Upper lobe of left lung (tissue), 6 donors: ENCODE results near the gene ANKFN1. TPM values are rescaled to one million over a fixed set of nuclear protein-coding genes. Genes with fewer than 3 reads are reported as not detected.

Experiments
- ATAC-seq, 2 donors: fragments of 200-7000 bp; cut with Tn5 transposase; one replicate each; pipeline ENCODE4 v1.9.1; 2022; ENCODE audit warnings: mild to moderate bottlenecking in 2 of 2, moderate library complexity in 2 of 2; ENCODE audit not compliant: low FRiP score in 2 of 2
- DNase-seq, 2 donors: peaks; one replicate each; pipeline ENCODE4 v3.0.0-alpha.2; 2019 to 2020
- H3K27ac ChIP-seq, 4 donors: fragments of 200-600 bp; sonication (generic); one replicate each; pipeline ENCODE4 v1.5.1; 2016 to 2019
- H3K27me3 ChIP-seq, 4 donors: fragments of 200-600 bp; sonication (generic); one replicate each; pipeline ENCODE4 v1.5.1; 2017 to 2019
- H3K36me3 ChIP-seq, 4 donors: fragments of 200-600 bp; sonication (generic); one replicate each; pipeline ENCODE4 v1.5.1; 2016 to 2019
- H3K4me1 ChIP-seq, 4 donors: fragments of 200-600 bp; sonication (generic); one replicate each; pipeline ENCODE4 v1.5.1; 2018 to 2019
- H3K4me3 ChIP-seq, 4 donors: fragments of 200-600 bp; sonication (generic); one replicate each; pipeline ENCODE4 v1.5.1; 2017 to 2019; ENCODE audit warnings: mild to moderate bottlenecking in 2 of 4, moderate library complexity in 1 of 4
- H3K9me3 ChIP-seq, 4 donors: fragments of 200-600 bp; sonication (generic); one replicate each; pipeline ENCODE4 v1.5.1; 2018 to 2019
- CTCF ChIP-seq, 6 experiments: fragments of 450-650 bp in 4 of 6; fragments of 200-600 bp in 2 of 6; sonication (generic) in 2 of 6; IDR thresholded peaks; one replicate each; pipeline ENCODE4 v1.5.1; 2016 to 2019; ENCODE audit warnings: antibody characterized with exemption in 6 of 6
- EP300 ChIP-seq, 4 donors: sonication (generic); formaldehyde crosslinking; IDR thresholded peaks; one replicate each; pipeline ENCODE4 v1.5.1; 2017; ENCODE audit warnings: antibody characterized with exemption in 4 of 4, control low read depth in 2 of 4
- POLR2A ChIP-seq, 4 donors: fragments of 450-650 bp; IDR thresholded peaks; one replicate each; pipeline ENCODE4 v1.5.1; 2016 to 2017; ENCODE audit warnings: antibody characterized with exemption in 4 of 4, mild to moderate bottlenecking in 2 of 4
- POLR2AphosphoS5 ChIP-seq, 2 donors: sonication (generic); formaldehyde crosslinking; IDR thresholded peaks; one replicate each; pipeline ENCODE4 v1.5.1; 2017; ENCODE audit warnings: antibody characterized with exemption in 2 of 2
- WGBS, 2 donors: methylation state at CpG; one replicate each; pipeline ENCODE4 v1.1.5; 2017 to 2018; 5-methylcytosine and 5-hydroxymethylcytosine counted together
- total RNA-seq, 6 donors: library from RNA; depleted of rRNA in 4 of 6; stranded (reverse); fragments of >200 nt in 4 of 6; gene quantifications; one replicate each; pipeline versions ENCODE4 v1.1.0 to v1.2.1, GENCODE V29; 2016 to 2021
- donor health status: DM: no; HTN: no; CAD: no; lungs with moderate emphysema.
- donor health status: DM: no; HTN: yes; CAD: no; lungs with severe emphysema.

ANKFN1 gene
- total RNA-seq, 6 donors from 2014 or later = 0.55 to 14.4 (median 2.6) TPM

- Histone ChIP-seq H3K9me3 (no peaks in the 10 kb centered on the region), H3K4me1 (no peaks in the 10 kb centered on the region), H3K36me3 (no peaks in the 10 kb centered on the region), H3K27me3 (no peaks in the 10 kb centered on the region), H3K27ac (no peak overlapping the region), H3K4me3 (no peak overlapping the region)
- no peak for TF ChIP-seq CTCF (IDR thresholded peaks at IDR 0.05)
- no peak for TF ChIP-seq POLR2AphosphoS5 (IDR thresholded peaks at IDR 0.05)
- TF ChIP-seq POLR2A (IDR thresholded peaks at IDR 0.05) = no peak
- no peak for TF ChIP-seq EP300 (IDR thresholded peaks at IDR 0.05)
- WGBS, 2 donors = 55 to 75% methylated on average over 6 of the region's 6 CpGs
- ATAC-seq (no peak), DNase-seq (no peak)
Measured at GRCh38 chr17:56482229-56482628, 329.0 kb downstream of the ANKFN1 start.

GRCh38 chr17:56486732-56487131 lies 333.5 kb downstream of the ANKFN1 start:
- H3K4me1 ChIP-seq = no peaks in the 10 kb centered on the region
- no peak for ATAC-seq
- H3K4me3 ChIP-seq = no peak overlapping the region
- H3K27ac ChIP-seq = no peak overlapping the region
- DNase-seq = no peak
- no peaks in the 10 kb centered on the region for H3K36me3 ChIP-seq
- no peaks in the 10 kb centered on the region for H3K27me3 ChIP-seq
- no peaks in the 10 kb centered on the region for H3K9me3 ChIP-seq
- TF ChIP-seq EP300 (IDR thresholded peaks at IDR 0.05) = no peak
- no peak for TF ChIP-seq CTCF (IDR thresholded peaks at IDR 0.05)
- no peak for TF ChIP-seq POLR2AphosphoS5 (IDR thresholded peaks at IDR 0.05)
- no peak for TF ChIP-seq POLR2A (IDR thresholded peaks at IDR 0.05)

- no peaks in the 10 kb centered on the region for H3K4me1 ChIP-seq
- H3K27me3 ChIP-seq = no peaks in the 10 kb centered on the region
- no peaks in the 10 kb centered on the region for H3K9me3 ChIP-seq
- ATAC-seq (no peak), DNase-seq (no peak)
- no peak overlapping the region for H3K27ac ChIP-seq
- H3K36me3 ChIP-seq = no peaks in the 10 kb centered on the region
- H3K4me3 ChIP-seq = no peak overlapping the region
- TF ChIP-seq CTCF (IDR thresholded peaks at IDR 0.05) = no peak
- WGBS, 2 donors = 88 to 93% methylated on average over 2 of the region's 2 CpGs
Measured at GRCh38 chr17:56488800-56489199, 335.5 kb downstream of the ANKFN1 start.

GRCh38 chr17:56489980-56490379 lies 336.7 kb downstream of the ANKFN1 start:
- no peak overlapping the region for H3K27ac ChIP-seq
- WGBS, 2 donors = 51 to 57% methylated on average over 2 of the region's 2 CpGs
- H3K4me3 ChIP-seq = no peak overlapping the region
- ATAC-seq = no peak
- no peak for DNase-seq
- H3K36me3 ChIP-seq = no peaks in the 10 kb centered on the region
- no peak for TF ChIP-seq EP300 (IDR thresholded peaks at IDR 0.05)
- no peak for TF ChIP-seq POLR2A (IDR thresholded peaks at IDR 0.05)
- no peak for TF ChIP-seq CTCF (IDR thresholded peaks at IDR 0.05)
- TF ChIP-seq POLR2AphosphoS5 (IDR thresholded peaks at IDR 0.05) = no peak
- no peaks in the 10 kb centered on the region for H3K4me1 ChIP-seq
- no peaks in the 10 kb centered on the region for H3K27me3 ChIP-seq
- H3K9me3 ChIP-seq = no peaks in the 10 kb centered on the region

- Histone ChIP-seq H3K36me3 (no peaks in the 10 kb centered on the region), H3K9me3 (no peaks in the 10 kb centered on the region), H3K4me3 (no peak overlapping the region), H3K27ac (no peak overlapping the region), H3K4me1 (no peaks in the 10 kb centered on the region), H3K27me3 (no peaks in the 10 kb centered on the region)
- 68 to 79% methylated on average over 3 of the region's 3 CpGs for WGBS, 2 donors
- TF ChIP-seq POLR2AphosphoS5 (IDR thresholded peaks at IDR 0.05) (no peak), CTCF (IDR thresholded peaks at IDR 0.05) (no peak), POLR2A (IDR thresholded peaks at IDR 0.05) (no peak)
- ATAC-seq (no peak), DNase-seq (no peak)
Measured at GRCh38 chr17:56495556-56495955, 342.3 kb downstream of the ANKFN1 start.
